HG02852 (cell line): Measurements from ENCODE around the gene PNMA1.

Experiments
- ATAC-seq: cut with Tn5 transposase; IDR thresholded peaks from one replicate; pipeline ENCODE4 v1.9.1; 2021; ENCODE audit warnings: mild to moderate bottlenecking, moderate library complexity; ENCODE audit not compliant: unreplicated experiment

Gene PNMA1

DNA sequence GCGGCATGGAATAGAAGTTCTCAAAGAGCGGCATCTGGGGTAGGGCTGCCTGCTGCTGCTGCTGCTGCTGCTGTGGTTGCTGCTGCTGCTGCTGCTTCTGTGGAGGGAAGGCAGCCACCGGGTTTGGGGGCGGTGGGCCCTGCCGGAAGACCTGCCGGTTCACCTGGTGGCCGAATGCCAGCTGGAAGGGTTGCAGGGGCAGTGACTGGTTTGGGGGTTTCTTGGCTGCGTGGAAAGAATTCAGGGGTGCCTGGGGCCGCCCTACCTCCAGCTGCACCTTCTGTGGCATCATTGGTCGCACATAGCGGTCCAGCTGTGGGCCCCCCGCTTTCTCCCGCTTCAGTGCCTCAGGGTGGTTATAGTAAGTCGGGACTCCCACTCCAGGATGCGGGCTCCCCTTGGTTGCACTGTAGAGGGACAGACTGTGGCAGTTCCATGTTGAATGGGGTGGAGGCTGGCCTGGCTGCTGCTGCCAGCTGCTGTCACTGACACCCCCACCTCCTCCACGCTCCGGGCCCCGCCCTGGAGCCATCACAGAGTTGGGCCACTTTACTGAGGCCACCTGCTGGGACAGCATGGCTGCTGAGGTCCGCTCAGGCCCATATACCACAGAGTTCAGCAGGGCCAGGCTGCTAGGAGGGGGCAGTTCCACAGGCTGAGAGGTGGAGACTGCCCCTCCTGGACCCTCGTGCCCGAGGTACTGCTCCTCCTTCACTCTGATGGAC is 25.2 kb upstream of the PNMA1 start:
- no peak for ATAC-seq

DNA sequence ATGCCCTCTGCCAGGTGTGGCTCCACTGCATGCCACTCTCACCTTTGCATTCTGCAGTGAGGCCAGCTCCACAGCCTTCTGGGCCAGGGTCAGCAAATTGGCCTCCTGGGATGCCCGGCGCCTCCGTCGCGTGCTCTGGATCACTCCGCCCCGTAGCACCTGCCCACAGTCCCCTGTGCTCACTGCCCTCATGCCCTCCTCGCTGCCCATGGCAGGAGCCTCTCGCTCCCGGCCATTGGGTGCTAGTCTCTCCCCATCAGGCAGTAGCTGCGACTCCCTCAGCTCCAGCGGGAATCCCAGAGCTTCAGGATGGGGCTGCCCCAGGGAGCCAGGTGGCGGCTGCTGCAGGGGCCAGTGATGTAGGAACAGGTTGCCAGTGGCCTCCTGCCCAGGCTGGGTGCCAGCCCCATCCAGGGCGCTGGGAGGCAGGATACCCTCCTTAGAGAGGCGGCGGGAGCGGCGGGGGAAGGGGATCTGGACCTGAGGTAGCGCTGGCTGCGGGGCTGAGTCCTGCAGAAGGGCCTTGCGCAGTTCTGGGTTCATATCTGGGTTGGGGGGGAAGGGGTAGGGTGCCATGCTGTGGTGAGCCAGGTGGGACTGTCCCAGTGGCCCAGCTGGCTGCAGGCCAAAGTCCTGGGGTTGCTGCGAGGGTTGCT is 24.5 kb upstream of the PNMA1 start:
- no peak for ATAC-seq

DNA sequence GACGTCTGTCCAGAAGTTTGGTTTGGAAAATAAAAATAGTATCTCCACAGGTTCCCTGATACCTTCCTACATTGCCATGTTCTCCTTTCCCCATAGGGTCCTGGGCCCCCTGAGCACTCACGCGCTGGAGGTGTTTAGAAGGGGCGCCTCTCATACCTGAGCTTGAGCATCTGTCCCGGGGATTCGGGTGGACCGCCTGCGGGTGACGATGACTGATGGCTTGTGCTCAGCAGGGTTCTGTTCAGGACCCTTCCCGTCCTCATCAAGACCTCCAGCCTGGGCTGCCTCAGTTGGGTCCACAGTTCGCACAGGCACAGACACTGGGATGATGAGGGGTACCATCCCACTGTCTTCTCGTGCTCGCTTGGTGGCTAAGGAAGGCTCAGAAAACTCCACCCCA is 22.7 kb upstream of the PNMA1 start:
- no peak for ATAC-seq

DNA sequence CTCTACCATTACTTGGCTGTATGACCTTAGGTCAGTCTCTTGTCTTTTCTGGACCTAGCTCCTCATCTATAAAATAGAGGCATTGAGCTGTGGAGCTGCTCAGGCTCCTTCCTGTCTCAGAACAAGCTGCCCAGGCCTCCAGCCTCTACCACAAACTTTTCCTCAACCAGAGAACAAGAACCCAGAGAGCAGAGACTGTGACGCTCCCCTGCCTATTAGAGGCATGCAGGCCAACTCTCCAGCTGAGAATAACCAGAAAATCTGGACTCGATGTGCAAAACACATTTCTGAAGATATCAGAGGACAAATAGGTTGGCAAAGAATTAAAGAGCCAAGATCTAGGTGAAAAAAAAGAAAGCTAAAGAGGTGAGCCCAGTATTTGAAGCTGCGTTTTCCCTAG is 17.8 kb upstream of the PNMA1 start:
- no peak for ATAC-seq

DNA sequence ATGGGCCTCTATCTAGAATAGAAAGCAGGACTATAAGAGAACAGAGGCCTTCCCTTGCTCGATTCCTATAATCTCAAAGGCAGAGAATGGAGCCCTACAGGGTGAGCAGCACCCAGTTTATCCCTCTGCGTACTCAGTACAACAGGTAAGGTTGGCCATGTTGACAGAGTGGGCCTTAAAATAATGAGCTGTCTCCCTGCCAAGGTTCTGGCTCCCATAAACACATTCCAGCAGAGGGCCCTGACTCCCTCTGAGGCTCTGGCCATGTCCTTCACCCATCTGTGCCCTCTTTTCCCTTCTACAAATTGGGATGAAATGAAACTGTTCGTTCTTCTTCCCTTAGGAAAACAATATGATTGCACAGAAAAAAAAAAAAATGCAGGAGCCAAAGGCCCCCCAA is 16.9 kb upstream of the PNMA1 start:
- ATAC-seq: no peak

DNA sequence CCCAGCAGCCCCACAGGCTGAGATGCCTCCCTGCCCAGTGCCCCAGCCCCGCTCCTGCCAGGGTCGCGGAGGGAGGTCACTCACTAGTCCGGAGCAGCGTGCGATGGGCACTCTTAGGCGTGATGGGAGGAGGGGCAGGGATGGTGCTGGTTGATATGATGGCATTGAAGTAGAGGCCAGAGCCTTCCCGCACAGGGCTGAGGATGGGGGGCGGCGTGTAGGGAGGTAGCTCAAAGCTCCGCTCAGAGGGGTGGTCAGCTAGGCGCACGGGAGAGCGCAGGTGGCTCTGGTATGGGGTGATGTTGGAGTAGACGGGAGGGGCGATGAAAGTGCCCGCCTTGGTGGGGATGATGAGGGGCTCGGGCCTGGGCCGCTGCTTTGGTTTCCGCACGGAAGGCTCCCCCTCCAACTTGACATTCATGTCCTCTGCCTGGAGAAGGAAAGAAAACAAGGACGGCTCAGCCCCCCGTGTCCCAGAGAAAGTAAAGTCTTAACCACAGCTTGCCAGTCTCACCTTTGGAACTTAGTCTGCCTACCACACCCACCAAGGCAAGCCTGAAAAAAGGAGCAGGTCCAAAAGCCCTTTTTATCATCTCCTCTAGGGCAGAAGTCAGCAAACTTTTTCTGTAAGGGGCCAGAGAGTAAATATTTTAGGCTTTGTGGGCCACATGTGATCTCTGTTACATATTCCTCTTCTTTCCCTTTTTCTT is 15.5 kb upstream of the PNMA1 start:
- ATAC-seq: no peak

DNA sequence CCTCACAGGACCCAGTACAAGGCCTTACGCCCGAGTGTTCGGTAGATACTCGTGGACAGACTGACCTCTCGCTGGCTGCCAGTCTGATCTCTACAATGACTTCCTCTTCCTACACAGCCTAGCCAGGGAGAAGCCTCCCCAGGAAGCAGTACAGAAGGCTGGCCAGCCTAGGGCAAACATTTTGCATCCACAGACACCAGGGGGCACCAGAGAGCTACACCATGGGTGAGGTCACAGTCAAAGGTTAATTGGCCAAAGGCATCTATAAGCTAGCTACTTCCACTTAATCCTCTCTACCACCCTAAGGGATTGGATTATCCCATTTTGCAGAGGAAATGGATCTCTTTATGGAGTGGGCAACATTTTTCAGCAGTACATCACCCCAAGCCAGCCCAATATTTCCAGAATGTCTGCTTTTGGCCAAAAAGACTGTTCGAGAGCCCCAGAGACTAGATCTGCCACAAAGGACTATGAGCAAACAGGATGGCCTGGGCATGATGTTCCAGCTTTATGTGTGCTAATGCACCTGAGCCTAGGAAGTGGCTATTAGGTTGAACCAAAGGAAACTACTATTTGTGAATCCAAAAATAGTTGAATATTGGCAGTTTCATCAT is 14.6 kb upstream of the PNMA1 start:
- no peak for ATAC-seq

DNA sequence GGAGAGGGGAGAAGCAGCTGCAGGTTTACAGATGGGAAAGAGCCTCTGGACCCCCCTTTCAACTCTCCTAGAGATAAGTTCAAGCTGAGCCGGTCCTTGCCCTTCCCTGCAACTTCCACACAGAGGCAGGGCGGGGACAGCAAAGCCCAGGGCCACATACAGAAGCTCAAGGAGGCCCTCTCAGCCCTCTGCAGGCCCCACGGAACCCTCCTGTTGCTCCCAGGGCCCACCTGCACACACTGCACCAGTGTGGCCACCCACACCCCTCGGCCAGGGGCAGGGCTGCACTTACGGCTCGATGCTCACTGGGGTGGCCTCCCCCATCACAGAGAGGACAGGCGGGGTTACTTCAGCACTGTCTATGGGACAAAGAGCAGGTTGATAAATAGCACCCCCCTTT is 13.0 kb upstream of the PNMA1 start:
- no peak for ATAC-seq

DNA sequence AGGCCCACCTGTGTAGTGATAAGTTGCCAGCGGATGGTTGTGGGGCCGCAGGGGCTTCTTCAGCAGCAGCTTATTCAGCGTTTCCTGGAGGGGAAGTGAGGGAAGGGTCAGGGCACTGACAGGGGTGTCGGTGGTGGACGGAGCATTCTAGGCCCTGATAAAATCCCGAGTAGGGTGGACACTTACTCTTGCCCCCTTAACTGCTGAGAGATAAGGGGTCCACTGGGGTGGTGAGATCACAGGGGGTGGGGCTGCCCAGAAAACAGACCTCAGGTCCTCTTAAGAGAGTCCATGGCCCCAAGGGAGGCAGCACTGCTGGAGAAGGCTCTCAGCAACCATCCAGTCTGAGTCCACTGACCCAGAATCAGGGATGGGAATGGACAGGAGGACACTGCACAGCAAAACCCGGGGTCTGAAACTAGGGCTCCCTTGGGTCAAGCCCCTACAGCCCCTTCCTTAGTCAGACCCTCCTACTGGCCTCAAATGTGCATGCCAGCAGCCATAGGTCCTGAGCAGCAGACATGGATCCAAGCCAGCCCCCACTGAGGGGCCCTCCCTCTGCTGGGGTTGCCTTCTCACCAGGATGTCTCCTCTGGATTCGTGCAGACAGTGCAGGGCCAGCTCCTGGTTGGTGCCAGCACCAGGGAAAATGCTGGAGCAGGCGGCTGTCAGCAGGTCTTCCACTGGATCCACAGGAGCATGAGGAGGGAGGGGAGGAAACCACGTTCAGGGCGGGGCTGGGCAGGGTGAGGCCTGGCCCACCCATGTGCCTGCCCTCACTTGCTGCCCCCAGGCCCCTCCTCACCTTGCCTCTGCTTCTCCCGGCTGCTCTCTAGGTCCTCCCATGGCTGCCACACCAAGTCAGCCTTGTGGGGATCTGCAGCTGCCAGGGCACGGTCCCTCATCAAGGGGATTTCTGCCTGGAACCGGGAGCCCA is 12.1 kb upstream of the PNMA1 start:
- ATAC-seq: no peak

DNA sequence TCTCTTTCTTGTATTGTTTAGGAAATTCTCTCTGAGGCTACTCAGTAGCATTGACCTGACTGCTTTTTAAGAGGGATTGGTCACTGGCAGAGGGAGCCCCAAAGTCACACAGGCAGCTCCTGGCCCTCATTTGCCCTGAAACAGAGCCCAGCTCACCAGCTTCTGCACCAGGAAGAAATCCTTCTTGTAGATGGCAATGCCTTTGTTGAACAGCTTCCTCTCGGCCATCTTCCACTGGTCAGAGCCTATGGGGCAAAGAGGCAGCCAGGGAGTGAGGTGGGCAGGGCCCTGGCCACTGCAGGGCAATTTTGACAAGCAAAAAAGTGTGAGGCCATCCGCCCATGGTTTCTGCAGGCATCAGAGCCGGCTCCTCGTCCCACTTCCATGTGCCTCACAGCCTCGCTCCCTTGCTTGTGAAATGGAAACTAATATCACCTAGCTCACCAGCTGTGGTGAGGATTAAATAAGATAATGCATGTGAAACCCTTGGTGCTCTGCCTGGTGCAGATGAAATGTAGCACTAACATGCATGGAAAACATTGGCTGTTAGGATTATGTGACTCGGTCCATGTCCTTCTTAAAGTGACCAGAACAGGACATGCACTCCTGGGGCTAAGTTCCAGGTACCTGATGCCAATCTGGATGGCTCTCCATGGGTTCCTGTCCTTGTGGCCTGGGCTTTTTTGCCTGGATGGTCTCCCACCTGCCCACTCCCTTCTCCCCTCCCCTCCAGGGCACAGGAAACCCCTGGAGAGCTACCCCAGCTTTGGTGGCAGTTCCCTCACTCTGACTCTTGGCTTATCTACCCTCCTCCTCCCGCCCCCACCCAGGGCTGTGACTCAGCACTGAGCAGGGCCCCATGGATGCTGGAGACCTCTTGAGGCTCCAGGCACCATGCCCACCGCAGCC is 11.2 kb upstream of the PNMA1 start:
- no peak for ATAC-seq

DNA sequence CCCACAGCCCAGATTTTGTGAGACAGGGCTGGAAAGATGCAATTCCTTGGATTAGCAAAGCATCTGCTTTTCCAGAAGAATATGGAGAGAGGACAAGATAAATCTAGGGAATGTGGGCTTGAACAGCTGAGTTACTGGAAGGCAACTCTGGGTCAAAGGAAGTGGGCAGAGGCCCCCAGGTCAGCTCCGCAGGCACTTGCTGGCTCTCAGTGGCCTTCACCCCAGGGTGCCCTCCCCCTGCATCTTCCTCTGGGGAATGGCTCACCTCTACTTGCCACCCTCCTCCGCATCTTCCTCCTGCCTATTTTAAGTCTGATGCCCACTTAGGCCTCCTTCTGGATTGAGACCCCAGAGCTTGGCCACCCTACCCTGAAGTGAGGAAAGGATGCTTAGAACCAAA is 10.5 kb upstream of the PNMA1 start:
- no peak for ATAC-seq

DNA sequence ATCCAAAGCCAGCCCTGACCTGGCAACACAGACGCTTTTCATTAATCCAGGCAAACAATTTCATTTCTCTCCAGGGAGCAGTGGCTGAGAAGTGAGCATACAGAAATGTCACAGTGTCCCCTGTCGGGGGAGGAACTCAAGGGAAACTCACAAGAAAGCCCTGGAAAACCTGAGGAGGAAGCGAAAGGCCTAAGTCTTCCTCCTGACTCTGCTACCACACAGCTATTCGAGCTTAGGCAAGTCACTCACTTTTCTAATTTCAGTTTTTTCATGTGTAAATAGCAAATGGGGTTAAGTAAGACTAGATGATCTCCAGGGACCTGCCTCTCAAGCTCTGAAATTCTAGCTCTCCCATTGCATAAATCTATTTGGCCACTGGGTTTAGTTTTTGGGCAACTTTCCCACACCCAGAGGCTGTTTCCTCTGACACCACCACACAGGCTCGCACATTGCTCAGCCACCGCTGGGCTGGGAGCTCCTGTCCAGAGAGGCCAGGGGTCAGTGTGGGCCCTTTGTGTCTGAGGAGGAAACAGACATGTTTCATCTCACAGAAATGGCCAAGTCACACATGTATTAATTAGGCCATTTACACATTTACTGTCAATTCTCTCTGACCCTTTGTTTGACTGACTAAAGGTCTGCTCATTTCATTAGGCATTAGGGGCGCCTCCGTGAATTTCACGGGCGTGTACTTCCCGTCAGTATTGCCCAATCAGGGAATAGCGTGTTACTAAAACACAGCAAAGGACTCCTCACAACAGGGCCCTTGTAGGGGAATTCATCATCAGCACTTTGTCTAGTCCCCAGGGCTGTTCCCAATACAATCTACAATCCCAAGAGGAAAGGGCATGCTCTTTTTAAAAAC is 9.8 kb upstream of the PNMA1 start:
- no peak for ATAC-seq

DNA sequence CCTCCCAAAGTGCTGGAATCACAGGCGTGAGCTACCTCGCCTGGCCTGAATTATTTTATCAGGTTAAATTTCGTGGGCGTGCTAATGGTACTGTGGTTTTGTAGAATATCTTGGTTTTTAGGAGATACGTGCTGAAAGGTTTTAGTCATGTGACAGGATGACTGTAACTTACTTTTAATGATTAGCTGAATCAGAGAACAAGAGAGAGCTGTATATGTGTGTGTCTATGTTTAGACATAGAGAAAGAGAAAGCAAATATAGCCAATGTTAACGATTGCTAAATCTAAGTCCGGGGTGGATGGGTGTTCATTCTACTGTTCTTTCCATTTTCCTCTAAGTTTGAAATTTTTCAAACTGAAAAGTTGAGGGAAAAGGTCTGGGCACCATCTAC is 9.2 kb upstream of the PNMA1 start:
- ATAC-seq: no peak

DNA sequence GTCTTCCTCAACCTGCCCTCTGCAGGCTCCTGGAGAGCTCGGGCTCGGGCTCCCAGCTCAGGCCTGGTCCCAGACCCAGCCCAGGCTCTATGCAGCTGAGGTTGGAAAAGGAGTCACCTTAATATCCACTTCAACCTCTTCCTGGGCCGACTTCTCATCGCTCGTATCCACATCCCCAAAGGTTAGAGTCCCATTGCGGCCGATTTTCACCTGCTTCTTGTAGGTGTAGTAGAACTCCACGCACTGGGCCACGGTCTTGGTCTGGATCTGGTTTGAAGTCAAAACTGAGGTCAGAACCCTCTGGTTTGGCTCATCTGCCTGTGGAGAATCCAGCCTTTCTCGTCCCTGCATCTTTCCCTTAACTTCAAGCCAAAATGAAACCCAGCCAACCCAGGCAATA is 8.4 kb upstream of the PNMA1 start:
- no peak for ATAC-seq

DNA sequence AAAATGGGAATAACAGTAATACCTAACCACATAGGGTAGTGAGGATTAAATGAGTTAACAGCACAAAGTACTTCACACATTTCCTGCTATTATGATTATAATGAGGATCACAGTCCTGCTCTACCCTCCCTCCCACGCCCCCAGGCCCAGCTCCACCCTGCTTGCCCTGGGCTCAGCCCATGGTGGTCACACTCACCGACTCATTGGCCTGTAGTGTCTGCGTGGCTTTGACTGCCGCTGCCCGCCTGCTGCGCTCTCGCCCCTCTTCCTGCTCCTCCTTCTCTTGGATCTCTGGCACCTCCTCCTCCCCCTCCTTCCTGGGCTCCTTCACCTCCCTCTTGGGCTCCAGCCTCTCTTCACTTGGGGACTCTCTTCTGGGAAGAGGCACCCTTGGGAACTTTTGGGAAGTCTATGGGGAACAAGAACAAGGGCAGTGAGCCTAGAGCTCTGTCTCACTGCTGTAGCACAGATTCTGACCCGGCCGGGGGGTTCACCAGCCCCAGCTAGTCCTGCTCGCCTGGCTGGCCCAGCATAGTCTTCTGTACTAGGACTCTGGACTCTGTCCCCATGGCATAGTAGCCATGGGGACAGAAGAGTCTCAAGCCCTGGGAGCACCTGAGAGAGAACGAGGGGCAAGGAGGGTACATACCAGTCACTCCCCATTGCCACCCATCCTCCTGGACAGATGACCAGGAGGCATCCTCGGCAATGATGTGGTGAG is 7.1 kb upstream of the PNMA1 start:
- no peak for ATAC-seq

DNA sequence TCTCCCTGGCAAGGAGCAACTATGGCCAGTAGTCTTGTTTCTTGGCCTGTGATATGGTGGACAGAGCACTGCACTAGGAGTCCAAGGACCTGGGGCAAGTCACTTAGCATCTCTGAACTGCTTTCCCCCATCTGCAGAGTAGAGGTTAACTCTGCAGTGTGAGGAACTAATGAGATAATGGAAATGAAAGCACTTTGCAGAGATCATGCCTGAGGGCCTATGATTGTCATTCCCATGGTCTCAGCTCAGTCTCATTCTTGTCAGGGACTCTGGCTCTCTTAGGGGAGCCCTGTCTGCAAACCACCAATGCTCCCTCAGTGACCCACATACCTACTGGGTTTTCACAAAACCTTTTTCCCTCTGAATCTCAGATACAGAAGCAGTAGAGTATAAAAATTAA is 6.5 kb upstream of the PNMA1 start:
- no peak for ATAC-seq

DNA sequence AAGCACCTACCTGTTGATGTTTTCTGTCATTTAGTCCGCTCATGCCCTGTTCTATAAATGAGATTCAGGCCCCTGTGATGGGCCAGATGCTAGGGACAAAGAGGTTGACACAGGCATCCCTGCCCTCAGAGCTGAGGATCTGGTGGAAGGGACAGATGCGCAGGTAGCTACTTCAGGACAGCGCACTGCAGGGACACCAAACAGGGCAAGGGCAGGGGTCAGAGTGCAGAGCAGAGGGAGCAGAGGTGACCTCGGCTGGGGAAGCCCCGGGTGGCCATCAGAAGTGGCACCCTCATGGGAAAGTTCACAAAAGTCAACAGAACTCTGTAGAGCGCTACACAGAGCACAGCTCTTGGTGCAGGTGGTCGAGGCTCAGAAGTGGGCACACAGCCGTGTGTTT is 5.6 kb upstream of the PNMA1 start:
- no peak for ATAC-seq

DNA sequence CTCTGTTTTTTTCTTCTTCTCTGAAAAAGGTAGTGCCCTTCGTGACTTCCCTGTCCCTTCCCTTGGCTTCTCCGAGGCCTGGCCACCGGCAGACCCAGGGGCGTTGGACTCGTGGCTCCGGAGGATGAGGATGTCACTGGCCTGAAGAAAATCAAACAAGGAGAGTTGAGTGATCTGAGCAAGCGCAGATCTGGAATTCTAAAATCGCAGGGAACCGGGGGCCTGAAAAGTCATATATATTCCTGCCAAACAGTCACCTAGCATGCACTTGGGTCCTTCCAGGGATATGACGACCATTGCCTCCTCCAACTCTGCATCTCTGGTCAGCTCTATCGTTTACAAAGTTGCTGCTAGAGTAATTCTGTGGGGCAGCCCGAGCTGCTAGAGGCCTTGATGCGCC is 5.2 kb upstream of the PNMA1 start:
- no peak for ATAC-seq
